D721Med (cell line): Measurements from ENCODE around the gene GALNT2.

ENCODE experiments used
- DNase-seq: peaks from one replicate; pipeline ENCODE4 v3.0.0; 2011; ENCODE audit warnings: low spot score; ENCODE audit not compliant: insufficient read length
- FAIRE-seq: peaks from 2 replicates; lab custom pipeline; 2011; peaks lifted over from hg19 to GRCh38; lab: Jason Lieb, UNC
- CTCF ChIP-seq: IDR thresholded peaks from 2 replicates; pipeline ENCODE4 v1.5.1; 2012; ENCODE audit warnings: mild to moderate bottlenecking, control low read depth; ENCODE audit not compliant: insufficient read depth; ENCODE audit errors: missing control alignments

GALNT2 gene

GRCh38 chr1:230251644-230252191 lies 184.7 kb downstream of the GALNT2 start:
- DNase-seq (no peak), FAIRE-seq (no peak)
- TF ChIP-seq CTCF: no peak

GRCh38 chr1:230253150-230253549 lies 186.1 kb downstream of the GALNT2 start:
- DNase-seq: no peak
- TF ChIP-seq CTCF: no peak
- no peak for FAIRE-seq

- DNase-seq (no peak), FAIRE-seq (no peak)
- no peak for TF ChIP-seq CTCF
Observed at GRCh38 chr1:230254265-230254664, 187.2 kb downstream of the GALNT2 start.

GRCh38 chr1:230255116-230255515 lies 188.1 kb downstream of the GALNT2 start:
- TF ChIP-seq CTCF: no peak
- DNase-seq (no peak), FAIRE-seq (no peak)

- FAIRE-seq (no peak), DNase-seq (no peak)
- TF ChIP-seq CTCF: no peak
Observed at GRCh38 chr1:230255991-230256390, 189.0 kb downstream of the GALNT2 start.

- TF ChIP-seq CTCF: no peak
- no peak for DNase-seq
- no peak for FAIRE-seq
Observed at GRCh38 chr1:230256896-230257295, 189.9 kb downstream of the GALNT2 start.

GRCh38 chr1:230259621-230260020 lies 192.6 kb downstream of the GALNT2 start:
- TF ChIP-seq CTCF: no peak
- no peak for DNase-seq
- FAIRE-seq: no peak
